Endothelial cell of umbilical vein (primary cell): ENCODE data around the gene EVA1A.

Experiments
- EZH2 ChIP-seq: IDR thresholded peaks from 2 replicates; pipeline ENCODE4 v1.6.1; 2012; ENCODE audit warnings: borderline replicate concordance, low read depth, mild to moderate bottlenecking, moderate library complexity, low read length, inconsistent platforms; ENCODE audit not compliant: severe bottlenecking
- GATA2 ChIP-seq: IDR thresholded peaks from 2 replicates; pipeline ENCODE4 v1.7.0; 2011; ENCODE audit warnings: low read depth, mild to moderate bottlenecking, moderate library complexity, mixed read lengths, low read length; ENCODE audit not compliant: insufficient read length, insufficient read depth
- MYC ChIP-seq: IDR thresholded peaks from one replicate; pipeline ENCODE4 v1.6.1; 2011; ENCODE audit warnings: mild to moderate bottlenecking, low read depth, low read length
- POLR2A ChIP-seq: IDR thresholded peaks from 2 replicates; pipeline ENCODE4 v1.6.1; 2012; ENCODE audit warnings: low read depth, mild to moderate bottlenecking, control low read depth, low read length
- POLR2AphosphoS5 ChIP-seq: IDR thresholded peaks from 2 replicates; pipeline ENCODE4 v1.6.1; 2012; ENCODE audit warnings: low read depth, mild to moderate bottlenecking, control low read depth, low read length, moderate library complexity; ENCODE audit not compliant: insufficient read depth
- TF ChIP-seq, protein P1 (sequence below), 2 donors: IDR thresholded peaks; 1 replicate in 1 of 2; 2 replicates in 1 of 2; pipeline ENCODE4 v1.5.1; 2011; ENCODE audit warnings: low read length in 2 of 2, mild to moderate bottlenecking in 2 of 2, moderate library complexity in 2 of 2, control low read depth in 1 of 2, inconsistent platforms in 1 of 2, low read depth in 1 of 2; ENCODE audit not compliant: insufficient read depth in 1 of 2; ENCODE audit errors: extremely low read depth in 1 of 2

DNA sequence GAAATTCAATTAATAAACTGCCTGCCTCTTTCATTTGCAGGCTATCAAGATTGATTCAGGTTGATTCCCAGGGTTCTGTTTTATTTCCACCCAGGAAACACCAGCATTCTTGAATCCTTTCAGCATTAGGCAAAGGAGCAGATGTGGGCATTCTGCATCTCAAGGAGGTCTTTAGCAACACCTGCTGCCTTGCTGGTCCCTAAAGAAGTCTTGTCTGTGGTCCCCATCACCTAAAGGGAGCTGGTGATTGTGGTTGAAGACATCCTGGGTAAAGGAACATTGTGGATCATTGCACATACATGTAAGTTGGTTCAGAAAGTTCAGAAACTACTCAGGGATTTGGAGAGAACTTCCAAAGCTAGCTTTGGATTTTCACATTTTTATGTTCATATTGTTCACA, 78.3 kb downstream of the EVA1A start:
- TF ChIP-seq, protein P1, sequence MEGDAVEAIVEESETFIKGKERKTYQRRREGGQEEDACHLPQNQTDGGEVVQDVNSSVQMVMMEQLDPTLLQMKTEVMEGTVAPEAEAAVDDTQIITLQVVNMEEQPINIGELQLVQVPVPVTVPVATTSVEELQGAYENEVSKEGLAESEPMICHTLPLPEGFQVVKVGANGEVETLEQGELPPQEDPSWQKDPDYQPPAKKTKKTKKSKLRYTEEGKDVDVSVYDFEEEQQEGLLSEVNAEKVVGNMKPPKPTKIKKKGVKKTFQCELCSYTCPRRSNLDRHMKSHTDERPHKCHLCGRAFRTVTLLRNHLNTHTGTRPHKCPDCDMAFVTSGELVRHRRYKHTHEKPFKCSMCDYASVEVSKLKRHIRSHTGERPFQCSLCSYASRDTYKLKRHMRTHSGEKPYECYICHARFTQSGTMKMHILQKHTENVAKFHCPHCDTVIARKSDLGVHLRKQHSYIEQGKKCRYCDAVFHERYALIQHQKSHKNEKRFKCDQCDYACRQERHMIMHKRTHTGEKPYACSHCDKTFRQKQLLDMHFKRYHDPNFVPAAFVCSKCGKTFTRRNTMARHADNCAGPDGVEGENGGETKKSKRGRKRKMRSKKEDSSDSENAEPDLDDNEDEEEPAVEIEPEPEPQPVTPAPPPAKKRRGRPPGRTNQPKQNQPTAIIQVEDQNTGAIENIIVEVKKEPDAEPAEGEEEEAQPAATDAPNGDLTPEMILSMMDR (IDR thresholded peaks at IDR 0.05; ENCODE audit: extremely low read depth in 1 of 2, insufficient read depth in 1 of 2, low read depth in 1 of 2, low read length in 2 of 2) = no peak
- TF ChIP-seq POLR2AphosphoS5 (no peak), POLR2A (no peak), GATA2 (no peak), MYC (no peak), EZH2 (no peak)
